Subcutaneous adipose tissue (tissue), 4 donors: ENCODE results near the gene CLEC4M. TPM values are rescaled to one million over a fixed set of nuclear protein-coding genes. Genes with fewer than 3 reads are reported as not detected.

Experiments used
- total RNA-seq, 4 donors: library from RNA; depleted of rRNA; stranded (reverse); fragments of >200 nt; gene quantifications; one replicate each; pipeline ENCODE4 v1.1.0, GENCODE V29; 2016
- TF ChIP-seq, protein P1 (sequence below): fragments of 450-650 bp; IDR thresholded peaks from one replicate; pipeline ENCODE4 v1.5.1; 2016; ENCODE audit warnings: low read depth, mild to moderate bottlenecking, control low read depth, antibody characterized with exemption, moderate library complexity

The CLEC4M gene
- total RNA-seq, 4 donors from 2014 or later: not detected

DNA sequence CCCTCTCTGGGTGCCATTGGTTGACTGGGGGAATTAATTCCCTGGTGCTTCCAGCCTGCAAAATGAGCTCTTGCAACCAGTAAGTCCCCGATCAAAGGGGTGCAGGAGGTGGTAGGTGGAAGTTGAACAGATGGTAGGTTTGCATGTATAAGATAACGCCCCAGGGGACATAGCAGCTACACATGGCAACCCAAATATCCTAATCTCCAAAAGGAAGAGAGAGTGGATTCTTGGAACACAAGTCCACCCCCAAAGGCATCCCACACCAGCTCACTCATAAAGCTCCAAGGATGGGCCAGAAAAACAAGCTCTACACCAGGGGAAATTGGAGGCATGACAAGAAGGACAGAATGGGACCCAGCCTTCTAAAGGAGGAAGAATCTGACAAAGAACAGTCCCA, 20.5 kb upstream of the CLEC4M start:
- TF ChIP-seq, protein P1, sequence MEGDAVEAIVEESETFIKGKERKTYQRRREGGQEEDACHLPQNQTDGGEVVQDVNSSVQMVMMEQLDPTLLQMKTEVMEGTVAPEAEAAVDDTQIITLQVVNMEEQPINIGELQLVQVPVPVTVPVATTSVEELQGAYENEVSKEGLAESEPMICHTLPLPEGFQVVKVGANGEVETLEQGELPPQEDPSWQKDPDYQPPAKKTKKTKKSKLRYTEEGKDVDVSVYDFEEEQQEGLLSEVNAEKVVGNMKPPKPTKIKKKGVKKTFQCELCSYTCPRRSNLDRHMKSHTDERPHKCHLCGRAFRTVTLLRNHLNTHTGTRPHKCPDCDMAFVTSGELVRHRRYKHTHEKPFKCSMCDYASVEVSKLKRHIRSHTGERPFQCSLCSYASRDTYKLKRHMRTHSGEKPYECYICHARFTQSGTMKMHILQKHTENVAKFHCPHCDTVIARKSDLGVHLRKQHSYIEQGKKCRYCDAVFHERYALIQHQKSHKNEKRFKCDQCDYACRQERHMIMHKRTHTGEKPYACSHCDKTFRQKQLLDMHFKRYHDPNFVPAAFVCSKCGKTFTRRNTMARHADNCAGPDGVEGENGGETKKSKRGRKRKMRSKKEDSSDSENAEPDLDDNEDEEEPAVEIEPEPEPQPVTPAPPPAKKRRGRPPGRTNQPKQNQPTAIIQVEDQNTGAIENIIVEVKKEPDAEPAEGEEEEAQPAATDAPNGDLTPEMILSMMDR: no peak

DNA sequence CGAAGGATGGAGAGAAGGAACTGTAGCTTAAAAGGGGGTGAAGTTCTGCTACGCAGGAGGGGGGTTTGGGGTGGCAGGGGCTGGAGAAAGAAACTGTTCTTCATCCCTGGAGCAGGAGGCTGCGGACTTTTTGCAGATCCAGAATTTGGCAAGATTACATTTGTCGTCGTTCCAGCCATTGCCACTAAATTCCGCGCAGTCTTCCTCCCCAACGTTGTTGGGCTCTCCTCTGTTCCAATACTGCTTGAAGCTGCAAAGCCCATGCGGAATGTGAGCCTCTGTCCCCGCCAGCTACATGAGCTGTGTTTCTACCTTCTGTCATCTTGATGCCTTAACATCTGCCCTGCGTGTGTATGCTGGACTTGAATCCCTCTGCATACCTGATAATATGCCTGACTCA, 20.1 kb upstream of the CLEC4M start:
- TF ChIP-seq, protein P1: no peak

DNA sequence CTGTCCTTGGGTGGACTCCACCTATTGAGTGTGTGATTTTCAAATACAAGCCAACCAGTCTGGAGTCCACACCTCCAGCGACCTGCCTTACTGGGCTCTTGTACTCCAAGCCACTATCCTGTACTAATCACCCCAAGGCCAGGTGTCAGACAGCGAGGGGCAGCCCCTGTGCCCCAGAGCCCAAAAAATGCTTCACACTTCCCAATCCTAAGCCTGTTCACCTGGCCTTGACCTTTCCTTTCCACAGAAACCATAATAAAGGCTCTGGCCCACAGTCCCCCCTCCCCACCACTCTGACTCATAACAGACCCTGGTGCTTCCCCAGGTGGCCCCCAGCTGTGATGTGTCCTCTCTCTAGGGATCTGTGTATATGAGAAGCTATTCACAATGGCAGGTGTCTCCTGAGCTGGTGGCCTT, 19.6 kb upstream of the CLEC4M start:
- TF ChIP-seq, protein P1: no peak

DNA sequence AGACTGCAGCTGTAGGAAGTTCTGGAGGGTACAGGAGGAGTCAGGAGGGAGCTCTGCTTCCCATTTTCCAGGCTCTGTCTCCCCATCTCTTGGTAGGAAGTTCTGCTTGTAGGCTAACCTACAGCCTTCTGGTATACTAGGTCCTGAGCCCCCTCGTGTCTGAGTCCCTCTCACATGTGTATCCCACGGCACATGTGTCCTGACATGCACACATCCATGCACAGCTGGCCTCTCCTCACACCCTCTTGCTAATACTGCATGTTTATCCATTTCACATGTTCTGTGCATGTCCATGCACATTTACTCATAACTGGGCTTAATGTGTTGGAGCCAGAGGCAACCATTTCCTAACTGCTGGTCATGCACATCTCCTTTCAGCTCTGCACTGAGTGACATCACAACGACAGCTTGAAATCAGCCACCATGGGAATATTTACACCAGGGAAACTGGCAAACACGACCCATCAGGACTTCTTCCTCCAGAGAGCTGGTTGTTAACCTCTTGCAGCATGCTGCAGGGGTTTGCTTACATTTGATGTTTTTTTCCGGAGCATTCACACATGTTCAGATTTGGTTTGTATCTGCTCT, 18.8 kb upstream of the CLEC4M start:
- TF ChIP-seq, protein P1: no peak

DNA sequence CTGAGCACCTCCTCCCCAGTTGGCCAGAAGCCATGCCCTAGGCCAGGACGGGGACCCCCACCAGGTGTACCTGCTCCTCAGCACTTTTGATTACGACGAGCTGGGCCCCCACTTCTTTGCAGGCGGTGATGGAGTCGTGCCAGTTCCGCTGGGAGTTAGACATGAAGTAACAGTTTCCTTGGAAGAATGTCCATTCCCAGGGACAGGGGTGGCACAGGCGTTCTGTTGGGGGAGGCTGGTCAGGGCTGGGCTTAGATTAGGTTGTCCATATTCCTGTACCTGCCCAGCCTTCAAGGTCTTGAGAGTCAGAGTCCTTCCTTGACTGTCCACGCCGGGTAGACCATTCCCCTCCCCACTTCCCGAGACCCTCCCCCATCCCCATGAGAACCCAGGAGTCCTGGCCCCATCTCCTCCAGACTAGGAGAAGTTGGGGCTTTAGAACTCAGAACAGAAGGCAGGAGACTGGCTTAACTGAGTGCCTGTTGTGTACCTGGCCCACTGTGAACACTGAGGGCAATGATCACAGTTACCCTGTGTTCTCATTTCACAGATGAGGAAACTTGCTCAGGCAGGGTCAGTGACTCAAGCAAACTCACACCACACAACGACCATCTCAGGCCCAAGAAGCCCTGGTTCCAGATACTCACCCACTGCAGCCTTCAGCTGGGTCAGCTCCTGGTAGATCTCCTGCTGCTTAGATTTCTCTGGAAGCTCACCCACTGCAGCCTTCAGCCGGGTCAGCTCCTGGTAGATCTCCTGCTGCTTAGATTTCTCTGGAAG, 18.0 kb upstream of the CLEC4M start:
- TF ChIP-seq, protein P1: no peak

DNA sequence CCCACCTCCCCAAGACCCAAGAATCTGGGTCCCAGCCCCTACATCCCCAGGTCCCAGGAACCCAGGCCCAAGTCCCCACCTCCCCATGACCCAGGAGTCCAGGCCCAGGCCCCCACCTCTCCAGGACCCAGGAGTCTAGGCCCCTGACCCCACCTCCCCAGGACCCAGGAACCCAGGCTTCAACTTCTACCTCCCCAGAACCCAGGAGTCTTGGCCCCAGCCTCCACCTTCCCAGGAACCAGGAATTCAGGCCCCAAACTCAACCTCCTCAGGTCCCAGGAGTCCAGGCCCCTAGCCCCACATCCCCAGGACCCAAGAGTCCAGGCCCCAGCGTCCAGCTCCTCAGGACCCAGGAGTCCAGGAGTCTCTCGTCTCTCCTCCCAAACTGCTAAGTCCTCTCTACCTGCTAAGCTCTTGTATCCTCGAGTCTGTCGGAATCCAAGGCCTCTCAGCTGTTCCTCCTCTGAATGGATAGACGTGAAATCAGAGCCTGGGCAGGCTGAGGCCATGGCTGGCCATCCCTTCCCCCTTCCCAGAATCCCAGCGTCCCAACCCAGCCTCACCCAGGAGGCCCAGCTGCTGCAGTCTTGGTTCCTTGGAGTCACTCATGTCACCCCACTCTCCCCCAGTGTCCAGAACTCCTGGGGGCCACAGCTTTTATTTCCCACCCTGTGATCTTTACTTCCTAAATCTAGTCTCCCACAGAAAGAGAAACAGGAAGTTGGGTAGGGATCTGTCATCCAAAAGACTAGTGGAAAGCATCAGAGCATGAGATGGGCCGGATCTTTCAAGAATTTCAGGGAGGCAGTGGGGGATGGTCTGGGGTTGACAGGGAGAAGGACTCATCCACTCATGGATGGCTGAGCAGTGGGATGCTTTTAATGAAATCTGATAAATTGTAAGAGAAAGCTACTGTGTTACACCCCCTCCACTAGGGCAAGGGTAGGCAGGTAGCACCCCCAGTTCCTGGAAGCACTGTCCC, 15.8 kb upstream of the CLEC4M start, which contains the start of gene CD209:
Gene CD209 (minus strand): TSS at position 632 of the 982 bp plus-strand sequence. CDS start 23 bp downstream, at position 609.
- TF ChIP-seq, protein P1: no peak
